ENCODE measurements around the gene NFIA. TPM values are rescaled to one million over a fixed set of nuclear protein-coding genes. Genes with fewer than 3 reads are reported as not detected.

The NFIA gene
- total RNA-seq, 2 donors from 2014 or later = 5.0 to 5.2 TPM

- Mint-ChIP-seq H3K4me3 (no peak overlapping the region), H3K27ac (no peak overlapping the region), H3K36me3 (ENCODE audit: low read depth) (no peaks in the 10 kb centered on the region), H3K4me1 (no peaks in the 10 kb centered on the region), H3K27me3 (peaks cover 8% of the 10 kb centered on the region)
- H3K9me3 ChIP-seq (ENCODE audit: control insufficient read depth, low read length, poor library complexity, severe bottlenecking) = no peaks in the 10 kb centered on the region
- no peak for ATAC-seq
- no peak for DNase-seq
These were observed 90.8 kb downstream of the NFIA start for GRCh38 chr1:61173118-61173517.

GRCh38 chr1:61174060-61174795 lies 91.9 kb downstream of the NFIA start:
- Mint-ChIP-seq H3K4me3 (no peak overlapping the region), H3K36me3 (ENCODE audit: low read depth) (no peaks in the 10 kb centered on the region), H3K27ac (no peak overlapping the region), H3K27me3 (peaks cover 8% of the 10 kb centered on the region), H3K4me1 (no peaks in the 10 kb centered on the region)
- no peak for ATAC-seq
- no peak for DNase-seq
- no peaks in the 10 kb centered on the region for H3K9me3 ChIP-seq (ENCODE audit: control insufficient read depth, low read length, poor library complexity, severe bottlenecking)

- no peaks in the 10 kb centered on the region for H3K9me3 ChIP-seq (ENCODE audit: control insufficient read depth, low read length, poor library complexity, severe bottlenecking)
- no peak overlapping the region for H3K27ac Mint-ChIP-seq
- no peak overlapping the region for H3K4me3 Mint-ChIP-seq
- H3K36me3 Mint-ChIP-seq (ENCODE audit: low read depth) = no peaks in the 10 kb centered on the region
- peaks cover 8% of the 10 kb centered on the region for H3K27me3 Mint-ChIP-seq
- no peaks in the 10 kb centered on the region for H3K4me1 Mint-ChIP-seq
- DNase-seq (no peak), ATAC-seq (no peak)
These were observed 93.6 kb downstream of the NFIA start for GRCh38 chr1:61175976-61176375.

- H3K36me3 Mint-ChIP-seq (ENCODE audit: low read depth) = no peaks in the 10 kb centered on the region
- no peak for ATAC-seq
- H3K4me1 Mint-ChIP-seq = peaks cover 2% of the 10 kb centered on the region
- DNase-seq = no peak
- peaks cover 8% of the 10 kb centered on the region for H3K27me3 Mint-ChIP-seq
- no peaks in the 10 kb centered on the region for H3K9me3 ChIP-seq (ENCODE audit: control insufficient read depth, low read length, poor library complexity, severe bottlenecking)
- no peak overlapping the region for H3K27ac Mint-ChIP-seq
- H3K4me3 Mint-ChIP-seq = no peak overlapping the region
These were observed 99.0 kb downstream of the NFIA start for GRCh38 chr1:61181067-61182038.

- H3K4me1 Mint-ChIP-seq = peaks cover 2% of the 10 kb centered on the region
- no peak for DNase-seq
- no peaks in the 10 kb centered on the region for H3K9me3 ChIP-seq (ENCODE audit: control insufficient read depth, low read length, poor library complexity, severe bottlenecking)
- no peaks in the 10 kb centered on the region for H3K36me3 Mint-ChIP-seq (ENCODE audit: low read depth)
- no peak overlapping the region for H3K27ac Mint-ChIP-seq
- H3K27me3 Mint-ChIP-seq = peaks cover 8% of the 10 kb centered on the region
- H3K4me3 Mint-ChIP-seq = no peak overlapping the region
- ATAC-seq = no peak
These were observed 99.7 kb downstream of the NFIA start for GRCh38 chr1:61182049-61182448.

GRCh38 chr1:61182480-61182879 lies 100.1 kb downstream of the NFIA start:
- no peaks in the 10 kb centered on the region for H3K36me3 Mint-ChIP-seq (ENCODE audit: low read depth)
- peaks cover 2% of the 10 kb centered on the region for H3K4me1 Mint-ChIP-seq
- H3K27ac Mint-ChIP-seq = no peak overlapping the region
- no peak overlapping the region for H3K4me3 Mint-ChIP-seq
- DNase-seq (no peak), ATAC-seq (no peak)
- H3K27me3 Mint-ChIP-seq = peaks cover 6% of the 10 kb centered on the region
- no peaks in the 10 kb centered on the region for H3K9me3 ChIP-seq (ENCODE audit: control insufficient read depth, low read length, poor library complexity, severe bottlenecking)

GRCh38 chr1:61183471-61184039 lies 101.2 kb downstream of the NFIA start:
- Mint-ChIP-seq H3K4me1 (peaks cover 2% of the 10 kb centered on the region), H3K27ac (no peak overlapping the region), H3K4me3 (no peak overlapping the region), H3K27me3 (no peaks in the 10 kb centered on the region), H3K36me3 (ENCODE audit: low read depth) (no peaks in the 10 kb centered on the region)
- no peaks in the 10 kb centered on the region for H3K9me3 ChIP-seq (ENCODE audit: control insufficient read depth, low read length, poor library complexity, severe bottlenecking)
- DNase-seq = no peak
- ATAC-seq = no peak

GRCh38 chr1:61184040-61184713 lies 101.8 kb downstream of the NFIA start:
- H3K9me3 ChIP-seq (ENCODE audit: control insufficient read depth, low read length, poor library complexity, severe bottlenecking) = no peaks in the 10 kb centered on the region
- Mint-ChIP-seq H3K4me1 (peaks cover 2% of the 10 kb centered on the region), H3K4me3 (no peak overlapping the region), H3K27me3 (no peaks in the 10 kb centered on the region), H3K27ac (no peak overlapping the region), H3K36me3 (ENCODE audit: low read depth) (no peaks in the 10 kb centered on the region)
- DNase-seq = no peak
- no peak for ATAC-seq

- DNase-seq (no peak), ATAC-seq (no peak)
- no peak overlapping the region for H3K27ac Mint-ChIP-seq
- H3K9me3 ChIP-seq (ENCODE audit: control insufficient read depth, low read length, poor library complexity, severe bottlenecking) = no peaks in the 10 kb centered on the region
- H3K4me1 Mint-ChIP-seq = peaks cover 2% of the 10 kb centered on the region
- H3K4me3 Mint-ChIP-seq = no peak overlapping the region
- H3K27me3 Mint-ChIP-seq = no peaks in the 10 kb centered on the region
- H3K36me3 Mint-ChIP-seq (ENCODE audit: low read depth) = no peaks in the 10 kb centered on the region
These were observed 102.3 kb downstream of the NFIA start for GRCh38 chr1:61184714-61185106.

GRCh38 chr1:61186753-61187152 lies 104.4 kb downstream of the NFIA start:
- Mint-ChIP-seq H3K4me3 (no peak overlapping the region), H3K4me1 (peaks cover 2% of the 10 kb centered on the region), H3K27ac (no peak overlapping the region), H3K36me3 (ENCODE audit: low read depth) (no peaks in the 10 kb centered on the region), H3K27me3 (no peaks in the 10 kb centered on the region)
- no peak for DNase-seq
- H3K9me3 ChIP-seq (ENCODE audit: control insufficient read depth, low read length, poor library complexity, severe bottlenecking) = no peaks in the 10 kb centered on the region
- no peak for ATAC-seq

- ATAC-seq (no peak), DNase-seq (no peak)
- Mint-ChIP-seq H3K27me3 (no peaks in the 10 kb centered on the region), H3K4me3 (no peak overlapping the region), H3K36me3 (ENCODE audit: low read depth) (no peaks in the 10 kb centered on the region), H3K27ac (no peak overlapping the region), H3K4me1 (peaks cover 2% of the 10 kb centered on the region)
- H3K9me3 ChIP-seq (ENCODE audit: control insufficient read depth, low read length, poor library complexity, severe bottlenecking) = no peaks in the 10 kb centered on the region
These were observed 105.2 kb downstream of the NFIA start for GRCh38 chr1:61187352-61188086.

GRCh38 chr1:61190153-61190552 lies 107.8 kb downstream of the NFIA start:
- no peaks in the 10 kb centered on the region for H3K9me3 ChIP-seq (ENCODE audit: control insufficient read depth, low read length, poor library complexity, severe bottlenecking)
- Mint-ChIP-seq H3K4me3 (no peak overlapping the region), H3K36me3 (ENCODE audit: low read depth) (no peaks in the 10 kb centered on the region), H3K4me1 (peaks cover 2% of the 10 kb centered on the region), H3K27me3 (no peaks in the 10 kb centered on the region), H3K27ac (no peak overlapping the region)
- ATAC-seq (no peak), DNase-seq (no peak)

Data from T-helper 17 cell (primary cell).